Cardiac atrium fibroblast (primary cell): ENCODE measurements around the gene ADAM12. TPM values are rescaled to one million over a fixed set of nuclear protein-coding genes. Genes with fewer than 3 reads are reported as not detected.

ENCODE experiments used
- total RNA-seq: library from RNA; depleted of rRNA; stranded (reverse); fragments of >200 nt; gene quantifications from 2 replicates; pipeline ENCODE4 v1.2.3, GENCODE V29; 2015

ADAM12 gene
- 7.2 and 19.6 TPM in 2 replicates for total RNA-seq

GRCh38 chr10:126387931-126388911, at the start of gene ADAM12:
Gene ADAM12, minus strand, starts transcription at chr10:126388477. Its CDS starts 332 bp downstream, at chr10:126388145.

